HK-2 (cell line): ENCODE data around the gene SLC25A22.
A peak's percentile ranks its signal among the peaks of the same experiment; 100 is the strongest.

Source experiments
- DNase-seq: peaks from one replicate; pipeline ENCODE4 v3.0.0-alpha.2; 2018; ENCODE audit not compliant: unreplicated experiment

SLC25A22 gene

DNA sequence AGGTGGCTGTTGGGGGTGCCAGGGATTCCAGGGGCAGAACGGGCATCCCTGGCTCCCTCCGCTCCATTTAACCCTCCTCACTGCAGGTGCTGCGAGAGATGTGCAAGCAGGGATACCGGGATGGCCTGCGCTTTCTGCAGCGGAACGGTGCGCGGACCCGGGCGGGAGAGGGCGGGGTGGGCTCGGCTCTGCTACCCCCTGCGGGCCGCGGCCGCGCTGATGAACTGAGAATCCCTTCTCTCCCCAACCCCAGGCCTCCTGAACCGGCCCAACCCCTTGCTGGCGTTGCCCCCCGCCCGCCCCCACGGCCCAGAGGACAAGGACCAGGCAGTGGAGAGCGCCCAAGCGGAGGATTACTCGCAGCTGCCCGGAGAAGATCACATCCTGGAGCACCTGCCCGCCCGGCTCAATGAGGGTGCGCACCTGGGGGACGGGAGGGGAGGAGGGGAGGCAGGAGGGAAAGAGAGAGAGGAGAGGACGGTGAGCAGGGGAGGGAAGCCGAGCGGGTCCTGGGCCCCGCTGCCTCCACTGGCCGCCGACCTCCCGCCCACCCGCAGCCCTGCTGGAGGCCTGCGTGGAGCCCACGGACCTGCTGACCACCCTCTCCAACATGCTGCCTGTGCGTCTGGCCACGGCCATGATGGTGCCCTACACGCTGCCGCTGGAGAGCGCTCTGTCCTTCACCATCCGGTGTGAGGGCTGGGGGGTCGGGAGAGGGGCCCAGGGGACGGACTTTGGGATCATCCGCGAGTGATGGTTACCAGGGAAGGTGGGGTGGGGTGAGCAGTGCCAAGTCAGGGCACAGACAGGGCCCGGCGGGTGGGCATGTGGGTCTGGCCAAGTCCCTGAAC is 25.6 kb upstream of the SLC25A22 start:
- DNase-seq, result no peak

DNA sequence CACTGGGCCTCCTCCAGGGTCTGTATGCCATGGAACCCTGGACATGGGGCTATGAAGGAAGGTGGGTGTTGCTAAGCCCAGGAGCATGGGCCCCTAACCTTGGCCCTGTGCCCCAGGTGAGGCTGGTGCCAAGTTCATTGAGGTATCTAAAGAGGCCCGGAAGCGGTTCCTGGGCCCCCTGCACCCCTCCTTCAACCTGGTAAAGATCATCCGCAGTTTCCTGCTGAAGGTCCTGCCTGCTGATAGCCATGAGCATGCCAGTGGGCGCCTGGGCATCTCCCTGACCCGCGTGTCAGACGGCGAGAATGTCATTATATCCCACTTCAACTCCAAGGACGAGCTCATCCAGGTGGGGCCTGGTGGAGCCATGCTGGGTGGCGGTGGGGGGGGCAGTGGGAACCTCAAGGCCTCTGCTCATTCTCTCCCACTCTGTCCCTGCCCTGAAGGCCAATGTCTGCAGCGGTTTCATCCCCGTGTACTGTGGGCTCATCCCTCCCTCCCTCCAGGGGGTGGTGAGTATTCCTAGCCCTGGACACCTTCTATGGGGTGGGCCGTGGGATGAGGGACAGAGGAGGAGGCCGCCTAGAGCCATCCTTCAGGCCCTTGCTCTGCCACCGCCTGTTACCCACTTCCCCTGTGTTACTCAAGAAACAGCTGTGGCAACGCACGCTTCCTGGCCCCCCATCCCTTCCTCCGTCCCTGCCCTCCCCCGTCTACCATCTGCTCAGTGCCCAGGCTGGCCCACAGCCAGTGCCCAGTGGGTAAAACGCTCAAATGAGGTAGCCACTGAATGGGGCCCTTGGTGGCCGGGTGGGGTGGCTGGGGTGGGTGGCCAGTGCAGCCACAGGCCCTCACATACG is 23.7 kb upstream of the SLC25A22 start:
- DNase-seq, result no peak

GRCh38 chr11:820655-821511 is 22.8 kb upstream of the SLC25A22 start:
- peak; percentile 67 for DNase-seq

GRCh38 chr11:819943-820649 is 22.0 kb upstream of the SLC25A22 start:
- peak; percentile 76 for DNase-seq

DNA sequence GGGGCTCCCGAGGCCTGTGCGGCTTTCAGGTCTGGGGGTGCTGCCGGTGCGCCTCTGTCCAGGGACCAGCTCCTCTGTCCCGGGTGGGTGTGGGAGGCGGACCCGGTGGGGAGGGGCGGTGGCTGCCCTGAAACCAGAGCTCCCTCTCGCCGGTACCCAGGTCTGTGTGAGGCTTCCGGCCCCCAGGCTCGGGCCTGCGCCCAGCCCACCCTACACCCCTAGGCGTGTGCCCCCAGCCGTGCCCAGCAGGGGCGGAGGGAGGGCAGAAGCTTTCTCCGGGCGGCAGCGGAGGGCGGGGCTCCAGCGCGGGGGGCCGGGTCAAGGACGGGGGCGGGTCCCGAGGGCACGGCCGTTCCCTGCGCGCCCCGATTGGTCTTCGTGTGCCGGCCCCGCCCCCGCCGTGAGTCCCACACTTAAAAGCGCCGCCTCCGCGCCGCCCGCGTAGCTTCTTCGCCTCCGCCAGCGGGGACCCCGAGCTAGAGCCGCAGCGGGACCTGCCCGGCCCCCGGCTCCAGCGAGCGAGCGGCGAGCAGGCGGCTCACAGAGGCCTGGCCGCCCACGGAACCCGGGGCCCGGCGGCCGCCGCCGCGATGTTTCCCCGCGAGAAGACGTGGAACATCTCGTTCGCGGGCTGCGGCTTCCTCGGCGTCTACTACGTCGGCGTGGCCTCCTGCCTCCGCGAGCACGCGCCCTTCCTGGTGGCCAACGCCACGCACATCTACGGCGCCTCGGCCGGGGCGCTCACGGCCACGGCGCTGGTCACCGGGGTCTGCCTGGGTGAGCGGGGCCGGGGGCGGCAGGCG is 21.2 kb upstream of the SLC25A22 start:
- peak; percentile 83 for DNase-seq

DNA sequence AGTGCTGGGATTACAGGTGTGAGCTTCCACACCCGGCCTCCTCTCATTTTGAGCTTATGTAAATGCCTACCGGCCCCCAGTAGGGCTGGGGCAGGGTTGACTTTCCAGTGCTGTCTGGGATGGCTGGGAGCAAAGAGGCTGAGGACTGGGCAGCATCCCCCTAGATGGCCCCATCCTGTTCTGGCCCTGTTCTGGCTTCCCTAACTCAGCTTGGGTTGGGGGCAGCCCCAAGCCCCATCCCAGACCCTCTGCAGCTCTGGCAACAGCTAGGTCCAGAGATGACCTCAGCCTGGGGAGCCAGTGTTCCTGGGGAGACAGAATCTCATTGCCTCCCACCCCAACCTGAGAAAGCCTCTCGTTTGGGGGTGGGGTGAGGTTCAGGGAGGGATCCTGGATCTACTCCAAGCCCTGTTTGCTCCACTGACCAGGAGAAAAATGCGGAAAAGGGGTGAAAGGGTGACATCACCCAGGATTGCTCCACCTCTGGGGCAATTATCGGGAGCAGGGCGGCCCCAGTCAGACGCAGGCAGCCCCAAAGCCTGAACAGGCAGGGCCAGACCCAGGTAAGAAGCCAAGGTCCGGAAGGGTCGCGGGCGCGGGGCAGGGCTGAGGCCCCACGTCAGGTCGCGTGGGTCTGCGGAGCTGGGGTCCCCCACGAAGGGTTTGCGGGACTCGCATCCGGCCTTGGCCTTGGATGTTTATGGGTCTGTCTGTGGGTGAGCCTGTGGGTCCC is 20.5 kb upstream of the SLC25A22 start, which contains the start of gene PNPLA2:
TSS of gene PNPLA2 (plus strand) at position 519 of the 733 bp plus-strand sequence. CDS start 805 bp downstream, outside the sequence.
- DNase-seq, result peak; percentile 68

- no peak for DNase-seq
Measured at GRCh38 chr11:816433-816779, 18.3 kb upstream of the SLC25A22 start.

GRCh38 chr11:815675-816432 is 17.8 kb upstream of the SLC25A22 start:
- DNase-seq, result no peak

DNA sequence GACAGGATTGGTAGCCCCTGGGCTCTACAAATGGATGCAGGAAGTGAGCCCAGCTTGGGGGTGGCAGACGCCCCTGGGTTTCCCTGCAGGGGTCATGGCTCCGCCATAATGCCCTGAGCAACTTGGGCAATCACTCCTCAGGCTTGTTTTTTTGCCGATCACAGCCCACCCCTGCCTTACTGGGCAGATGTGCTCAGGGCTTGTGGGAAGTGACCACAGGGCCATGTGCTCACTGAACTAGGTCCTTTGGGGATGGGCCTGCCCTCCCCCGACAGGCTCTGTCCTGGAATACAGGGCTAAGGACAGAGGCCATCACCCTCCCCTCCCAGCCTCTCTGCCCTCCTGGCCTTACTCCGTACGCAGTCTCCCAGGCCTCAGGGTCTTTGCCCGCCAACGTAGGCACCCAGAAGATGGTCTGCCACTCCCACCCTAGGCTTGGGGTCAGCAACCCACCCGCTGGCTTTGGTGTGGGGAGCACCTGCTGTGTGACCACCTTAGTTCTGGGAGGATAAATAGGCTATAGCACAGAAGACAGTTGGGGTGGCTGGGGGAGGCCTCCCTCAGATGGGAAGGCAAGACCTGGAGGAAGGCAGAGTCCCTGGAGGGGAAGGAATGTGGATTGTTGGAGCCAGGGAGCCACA is 15.5 kb upstream of the SLC25A22 start:
- no peak for DNase-seq

DNA sequence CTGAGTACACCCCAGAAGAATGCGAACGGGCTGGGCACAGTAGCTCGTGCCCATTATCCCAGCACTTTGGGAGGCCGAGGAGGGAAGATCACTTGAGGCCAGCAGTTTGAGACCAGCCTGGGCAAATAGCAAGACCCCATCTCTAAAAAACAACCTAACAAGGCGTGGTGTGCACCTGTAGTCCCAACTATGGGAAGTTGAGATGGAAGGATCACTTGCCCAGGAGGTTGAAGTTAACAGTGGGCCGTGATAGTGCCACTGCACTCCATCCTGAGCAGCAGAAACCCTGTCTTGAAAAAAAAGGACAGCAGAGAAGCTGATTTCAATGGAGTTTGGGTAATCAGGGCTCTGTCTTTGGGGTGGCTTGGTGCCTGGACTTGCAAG is 15.0 kb upstream of the SLC25A22 start:
- DNase-seq, result no peak

GRCh38 chr11:812390-812789 is 14.3 kb upstream of the SLC25A22 start:
- DNase-seq, result no peak

GRCh38 chr11:811446-812245 is 13.6 kb upstream of the SLC25A22 start:
- DNase-seq, result no peak

DNA sequence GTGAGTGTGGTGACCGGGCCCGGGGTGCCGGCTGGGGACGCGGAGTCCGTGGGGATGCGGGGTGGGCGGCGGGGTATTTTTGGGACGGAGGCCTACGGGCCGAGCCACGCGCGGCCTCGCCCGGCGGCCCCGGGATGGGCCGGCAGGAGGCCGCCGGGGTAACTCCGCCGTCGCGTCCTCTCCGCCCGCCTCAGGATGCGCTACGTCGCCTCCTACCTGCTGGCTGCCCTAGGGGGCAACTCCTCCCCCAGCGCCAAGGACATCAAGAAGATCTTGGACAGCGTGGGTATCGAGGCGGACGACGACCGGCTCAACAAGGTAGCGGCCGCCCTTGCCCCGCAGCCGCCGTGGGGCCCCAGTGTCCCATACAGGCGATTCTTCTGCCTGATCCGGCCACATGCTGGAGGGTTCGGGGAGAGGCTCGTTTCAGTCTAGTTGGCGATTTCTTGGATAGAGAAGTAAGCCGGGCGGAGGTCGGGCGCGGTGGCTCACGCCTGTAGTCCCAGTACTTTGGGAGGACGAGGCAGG is 12.0 kb upstream of the SLC25A22 start:
- DNase-seq, result no peak

GRCh38 chr11:809287-810039 is 11.4 kb upstream of the SLC25A22 start, which contains the start of gene RPLP2:
TSS of gene RPLP2 (plus strand) at chr11:809967. CDS start at chr11:810235, 268 bp downstream.
- peak; percentile 90 for DNase-seq

- DNase-seq, result no peak
Measured at GRCh38 chr11:808427-809286, 10.6 kb upstream of the SLC25A22 start.

- DNase-seq, result no peak
Measured at GRCh38 chr11:804599-804964, 6.5 kb upstream of the SLC25A22 start.
